Osteoblast (primary cell): Measurements from ENCODE around the gene GRIN2D. TPM values are rescaled to one million over a fixed set of nuclear protein-coding genes. Genes with fewer than 3 reads are reported as not detected.
A peak's percentile ranks its signal among the peaks of the same experiment; 100 is the strongest.

Source experiments
- DNase-seq: peaks from one replicate; pipeline ENCODE4 v3.0.0; 2011; ENCODE audit warnings: low spot score, mixed read lengths; ENCODE audit not compliant: insufficient read length; ENCODE audit errors: missing footprints
- H2AFZ ChIP-seq: 2 replicates; pipeline ENCODE4 v1.6.0; 2011; ENCODE audit warnings: mild to moderate bottlenecking, low read length
- H3K27ac ChIP-seq: 2 replicates; pipeline ENCODE4 v1.5.1; 2011; ENCODE audit warnings: mild to moderate bottlenecking, low read depth, low read length, moderate library complexity
- H3K27me3 ChIP-seq: 2 replicates; pipeline ENCODE4 v1.6.0; 2012; ENCODE audit warnings: mild to moderate bottlenecking, control low read depth, inconsistent platforms, low read length, moderate library complexity; ENCODE audit not compliant: insufficient read depth
- H3K36me3 ChIP-seq: 2 replicates; pipeline ENCODE4 v1.5.1; 2011; ENCODE audit warnings: mild to moderate bottlenecking, low read length, control low read depth, moderate library complexity; ENCODE audit not compliant: insufficient read depth
- H3K4me1 ChIP-seq: 2 replicates; pipeline ENCODE4 v1.5.1; 2011; ENCODE audit warnings: mild to moderate bottlenecking, low read length, control low read depth, moderate library complexity; ENCODE audit not compliant: insufficient read depth
- H3K4me2 ChIP-seq: 2 replicates; pipeline ENCODE4 v1.6.0; 2011; ENCODE audit warnings: mild to moderate bottlenecking, low read length; ENCODE audit not compliant: insufficient read depth
- H3K4me3 ChIP-seq: fragments of 200-600 bp; sonication (generic); 3 replicates; pipeline ENCODE4 v1.5.1; 2012; ENCODE audit warnings: mild to moderate bottlenecking, low read length, inconsistent platforms; ENCODE audit not compliant: insufficient read depth
- H3K79me2 ChIP-seq: 2 replicates; pipeline ENCODE4 v1.6.0; 2012; ENCODE audit warnings: mild to moderate bottlenecking, low read length, control low read depth, inconsistent platforms; ENCODE audit not compliant: insufficient read depth
- H3K9me3 ChIP-seq: 2 replicates; pipeline ENCODE4 v1.5.1; 2011; ENCODE audit warnings: low read depth, low read length, control low read depth
- H4K20me1 ChIP-seq: 2 replicates; pipeline ENCODE4 v1.6.0; 2012; ENCODE audit warnings: mild to moderate bottlenecking, low read length, control low read depth; ENCODE audit not compliant: insufficient read depth
- total RNA-seq: library from RNA; depleted of rRNA; stranded (reverse); fragments of >200 nt; gene quantifications from 2 replicates; pipeline ENCODE4 v1.2.3, GENCODE V29; 2012
- TF ChIP-seq, protein P1 (sequence below): IDR thresholded peaks from 2 replicates; pipeline ENCODE4 v1.5.1; 2011; ENCODE audit warnings: mild to moderate bottlenecking, low read depth, low read length, moderate library complexity; ENCODE audit errors: extremely low read depth

The GRIN2D gene
- under 0.01 TPM in 2 replicates for total RNA-seq

DNA sequence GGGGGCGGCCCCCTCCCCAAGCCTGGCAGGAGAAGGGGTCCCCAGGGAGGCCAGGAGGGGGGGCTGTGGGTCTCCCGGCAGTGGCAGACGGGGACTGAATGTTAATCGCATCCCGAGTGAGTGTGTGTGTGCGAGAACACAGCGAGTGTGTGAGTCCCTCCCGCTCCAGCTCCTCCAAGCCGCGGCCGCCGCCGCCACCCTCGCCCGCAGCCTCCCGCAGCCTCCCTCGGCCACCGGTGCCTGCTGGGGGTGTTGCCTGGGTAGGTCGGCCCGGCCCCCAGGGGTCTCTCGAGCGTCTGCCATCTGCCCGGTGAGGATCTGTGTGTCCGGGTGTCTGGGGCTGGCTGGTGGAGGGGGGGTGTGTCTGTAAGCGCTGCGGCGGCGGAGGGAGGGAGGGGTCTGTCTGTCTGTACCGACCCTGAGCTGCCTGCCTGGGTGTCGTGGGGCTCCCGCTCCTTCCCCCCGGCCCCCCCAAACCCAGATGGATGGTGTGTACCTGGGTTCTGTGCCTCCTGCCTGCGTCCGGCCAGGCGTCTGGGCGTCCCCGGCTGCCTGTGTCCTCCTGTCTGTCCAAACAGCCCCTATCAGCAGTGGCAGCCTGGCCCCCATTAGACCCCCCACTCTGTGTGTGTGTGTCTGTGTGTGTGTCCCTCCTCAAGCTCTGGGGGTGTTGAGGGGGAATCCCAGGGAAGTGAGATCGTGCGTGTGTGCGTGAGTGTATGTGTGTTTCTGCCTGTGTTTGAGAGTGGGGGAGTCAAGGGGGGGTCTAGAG, at the start of gene GRIN2D:
Gene GRIN2D, plus strand, starts transcription at position 110 of the 772 bp plus-strand sequence. CDS start 4,725 bp downstream, outside the sequence.
- H2AFZ ChIP-seq, result no peak within 1 kb of the TSS
- peaks cover 10% of the 10 kb centered on the region for H3K4me1 ChIP-seq
- H3K36me3 ChIP-seq, result peaks cover 7% of the 10 kb centered on the region
- peak; percentile 92 for DNase-seq
- peaks cover 53% of the 10 kb centered on the region for H3K27me3 ChIP-seq
- peak within 1 kb of the TSS; percentile 33 for H3K4me3 ChIP-seq
- no peaks in the 10 kb centered on the region for H3K9me3 ChIP-seq
- peaks cover 7% of the 10 kb centered on the region for H4K20me1 ChIP-seq
- TF ChIP-seq, protein P1, sequence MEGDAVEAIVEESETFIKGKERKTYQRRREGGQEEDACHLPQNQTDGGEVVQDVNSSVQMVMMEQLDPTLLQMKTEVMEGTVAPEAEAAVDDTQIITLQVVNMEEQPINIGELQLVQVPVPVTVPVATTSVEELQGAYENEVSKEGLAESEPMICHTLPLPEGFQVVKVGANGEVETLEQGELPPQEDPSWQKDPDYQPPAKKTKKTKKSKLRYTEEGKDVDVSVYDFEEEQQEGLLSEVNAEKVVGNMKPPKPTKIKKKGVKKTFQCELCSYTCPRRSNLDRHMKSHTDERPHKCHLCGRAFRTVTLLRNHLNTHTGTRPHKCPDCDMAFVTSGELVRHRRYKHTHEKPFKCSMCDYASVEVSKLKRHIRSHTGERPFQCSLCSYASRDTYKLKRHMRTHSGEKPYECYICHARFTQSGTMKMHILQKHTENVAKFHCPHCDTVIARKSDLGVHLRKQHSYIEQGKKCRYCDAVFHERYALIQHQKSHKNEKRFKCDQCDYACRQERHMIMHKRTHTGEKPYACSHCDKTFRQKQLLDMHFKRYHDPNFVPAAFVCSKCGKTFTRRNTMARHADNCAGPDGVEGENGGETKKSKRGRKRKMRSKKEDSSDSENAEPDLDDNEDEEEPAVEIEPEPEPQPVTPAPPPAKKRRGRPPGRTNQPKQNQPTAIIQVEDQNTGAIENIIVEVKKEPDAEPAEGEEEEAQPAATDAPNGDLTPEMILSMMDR, result no peak
- H3K27ac ChIP-seq, result no peak within 1 kb of the TSS
- H3K79me2 ChIP-seq, result peaks cover 26% of the 10 kb centered on the region
- H3K4me2 ChIP-seq, result peak within 1 kb of the TSS; percentile 36

DNA sequence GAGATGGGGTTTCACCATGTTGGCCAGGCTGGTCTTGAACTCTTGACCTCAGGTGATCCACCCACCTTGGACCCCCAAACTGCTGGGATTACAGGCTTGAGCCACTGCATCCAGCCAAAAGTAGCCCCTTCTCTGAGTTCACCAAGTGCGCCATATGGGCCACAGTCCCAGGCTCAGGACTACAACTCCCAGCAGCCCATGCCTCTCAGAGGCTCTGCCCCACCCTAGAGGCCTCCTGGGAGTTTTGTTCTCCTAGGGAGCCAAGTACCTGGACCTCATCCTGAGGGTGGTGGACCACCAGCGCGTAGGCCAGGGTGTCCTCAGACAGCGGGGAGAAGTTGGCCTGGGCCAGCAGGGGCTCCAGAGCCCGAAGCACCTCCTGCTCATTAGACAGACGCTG, 48.6 kb upstream of the GRIN2D start:
- H2AFZ ChIP-seq, result no peak overlapping the region
- H3K27ac ChIP-seq, result no peak overlapping the region

DNA sequence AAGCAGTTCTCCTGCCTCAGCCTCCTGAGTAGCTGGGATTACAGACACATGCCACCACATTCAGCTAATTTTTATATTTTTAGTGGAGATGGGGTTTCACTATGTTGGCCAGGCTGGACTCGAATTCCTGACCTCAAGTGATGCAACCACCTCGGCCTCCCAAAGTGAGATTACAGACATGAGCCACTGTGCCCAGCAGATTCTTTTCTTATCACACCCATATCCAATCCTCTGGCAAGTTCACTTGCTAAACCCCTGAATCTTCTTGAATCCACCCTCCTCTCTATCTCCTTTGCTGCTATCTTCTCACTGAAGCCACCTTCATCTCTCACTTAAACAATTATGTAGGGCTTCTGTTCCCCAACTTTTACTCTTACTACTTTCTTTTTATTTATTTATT, 47.3 kb upstream of the GRIN2D start:
- Histone ChIP-seq H3K9me3 (no peaks in the 10 kb centered on the region), H3K79me2 (no peaks in the 10 kb centered on the region), H3K27ac (no peak overlapping the region), H3K4me2 (no peak overlapping the region), H4K20me1 (peaks cover 2% of the 10 kb centered on the region), H2AFZ (no peak overlapping the region), H3K36me3 (no peaks in the 10 kb centered on the region), H3K4me1 (no peaks in the 10 kb centered on the region), H3K4me3 (no peak overlapping the region), H3K27me3 (no peaks in the 10 kb centered on the region)
- DNase-seq, result no peak
- TF ChIP-seq, protein P1, result no peak

More for the DNA sequence above, 48.6 kb upstream of the GRIN2D start:
- no peaks in the 10 kb centered on the region for H3K36me3 ChIP-seq
- H3K79me2 ChIP-seq, result no peaks in the 10 kb centered on the region
- no peak overlapping the region for H3K4me3 ChIP-seq
- no peak overlapping the region for H3K4me2 ChIP-seq
- TF ChIP-seq, protein P1, result no peak
- no peaks in the 10 kb centered on the region for H3K4me1 ChIP-seq
- no peak for DNase-seq
- no peaks in the 10 kb centered on the region for H3K9me3 ChIP-seq
- no peaks in the 10 kb centered on the region for H3K27me3 ChIP-seq
- no peaks in the 10 kb centered on the region for H4K20me1 ChIP-seq

DNA sequence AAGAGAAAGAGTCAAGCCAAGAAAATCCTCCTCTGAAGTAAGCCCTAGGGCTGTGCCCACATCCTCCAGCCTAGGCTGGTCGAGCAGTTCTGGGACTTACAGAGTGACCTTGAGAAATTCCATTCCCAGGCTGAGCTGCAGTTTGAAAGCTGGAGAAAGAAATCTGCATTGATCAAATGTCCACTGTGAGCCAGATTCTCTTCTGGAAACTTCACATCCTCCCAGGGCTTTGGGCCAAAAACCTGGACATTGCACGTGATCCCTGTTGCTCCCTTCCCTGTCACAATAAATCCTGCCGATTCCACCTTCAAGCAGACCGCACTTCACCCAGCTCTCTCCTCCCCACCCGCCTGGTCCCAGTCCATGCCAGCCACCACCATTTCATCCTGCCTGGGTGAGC, 45.4 kb upstream of the GRIN2D start:
- H3K4me2 ChIP-seq, result no peak overlapping the region
- no peaks in the 10 kb centered on the region for H3K4me1 ChIP-seq
- TF ChIP-seq, protein P1, result no peak
- H4K20me1 ChIP-seq, result peaks cover 2% of the 10 kb centered on the region
- no peaks in the 10 kb centered on the region for H3K9me3 ChIP-seq
- H3K36me3 ChIP-seq, result no peaks in the 10 kb centered on the region
- H3K79me2 ChIP-seq, result no peaks in the 10 kb centered on the region
- H2AFZ ChIP-seq, result no peak overlapping the region
- no peaks in the 10 kb centered on the region for H3K27me3 ChIP-seq
- DNase-seq, result no peak
- H3K4me3 ChIP-seq, result no peak overlapping the region
- H3K27ac ChIP-seq, result no peak overlapping the region
